Neural cell (in vitro differentiated cells): ENCODE results near the gene ABHD10. TPM values are rescaled to one million over a fixed set of nuclear protein-coding genes. Genes with fewer than 3 reads are reported as not detected.
"Not testable (repeated sequence)": the region's sequence is repeated elsewhere in the genome, so short reads cannot be mapped to it uniquely, and the experiment has no call there.

ENCODE experiments used
- H2AFZ ChIP-seq: fragments of 200-600, 300-800 bp; sonication (generic), shearing (Covaris generic); 2 replicates; pipeline ENCODE4 v1.6.0; 2014; ENCODE audit warnings: low read depth, mild to moderate bottlenecking, antibody characterized with exemption, low read length, moderate library complexity
- H3F3A ChIP-seq: fragments of 200-600 bp; shearing (Covaris generic); 2 replicates; pipeline ENCODE4 v1.6.1; 2016; ENCODE audit warnings: mild to moderate bottlenecking, moderate library complexity, mixed read lengths, antibody characterized with exemption, low read length; ENCODE audit not compliant: insufficient read depth, poor library complexity, severe bottlenecking
- H3K27ac ChIP-seq: fragments of 200-600, 300-800 bp; sonication (generic), shearing (Covaris generic); 2 replicates; pipeline ENCODE4 v1.5.1; 2014; ENCODE audit warnings: mild to moderate bottlenecking, low read length, moderate library complexity
- H3K27me3 ChIP-seq: fragments of 300-800, 200-600 bp; sonication (generic), shearing (Covaris generic); 2 replicates; pipeline ENCODE4 v1.6.0; 2014; ENCODE audit warnings: mild to moderate bottlenecking, low read depth, low read length, moderate library complexity; ENCODE audit not compliant: insufficient read depth
- H3K36me3 ChIP-seq: fragments of 300-800, 200-600 bp; sonication (generic), shearing (Covaris generic); 2 replicates; pipeline ENCODE4 v1.5.1; 2014; ENCODE audit warnings: mild to moderate bottlenecking, antibody characterized with exemption, low read length, moderate library complexity; ENCODE audit not compliant: insufficient read depth
- H3K4me2 ChIP-seq: fragments of 300-800, 200-600 bp; sonication (generic), shearing (Covaris generic); 2 replicates; pipeline ENCODE4 v1.6.0; 2014; ENCODE audit warnings: mild to moderate bottlenecking, low read length
- H3K4me3 ChIP-seq: fragments of 300-800, 200-600 bp; sonication (generic), shearing (Covaris generic); 2 replicates; pipeline ENCODE4 v1.5.1; 2014; ENCODE audit warnings: mild to moderate bottlenecking, low read length, moderate library complexity
- H3K79me2 ChIP-seq: fragments of 200-600 bp; shearing (Covaris generic); replicated peaks from 2 replicates; pipeline ENCODE4 v1.6.0; 2014; ENCODE audit warnings: mild to moderate bottlenecking, low read length, moderate library complexity; ENCODE audit not compliant: insufficient read depth
- H3K9ac ChIP-seq: fragments of 300-800, 200-600 bp; sonication (generic), shearing (Covaris generic); 2 replicates; pipeline ENCODE4 v1.6.1; 2016; ENCODE audit warnings: mild to moderate bottlenecking, low read length, mixed read lengths
- H3K9me2 ChIP-seq: fragments of 200-600 bp; shearing (Covaris generic); 2 replicates; pipeline ENCODE4 v1.6.1; 2016; ENCODE audit warnings: mild to moderate bottlenecking, low read length, mixed read lengths; ENCODE audit not compliant: insufficient read depth
- H3K9me3 ChIP-seq: fragments of 200-600, 300-800 bp; sonication (generic), shearing (Covaris generic); 2 replicates; pipeline ENCODE4 v1.6.1; 2016; ENCODE audit warnings: mild to moderate bottlenecking, mixed run types, low read length, moderate library complexity, mixed read lengths
- H4K20me1 ChIP-seq: fragments of 200-600 bp; shearing (Covaris generic); 2 replicates; pipeline ENCODE4 v1.6.1; 2016; ENCODE audit warnings: mild to moderate bottlenecking, mixed run types; ENCODE audit not compliant: insufficient read depth
- EP300 ChIP-seq: fragments of 450-650 bp; conservative IDR thresholded peaks from 2 replicates; pipeline ENCODE4 v1.6.1; 2014; ENCODE audit warnings: antibody characterized with exemption, mild to moderate bottlenecking, moderate library complexity; ENCODE audit not compliant: poor library complexity, severe bottlenecking
- EZH2 ChIP-seq: fragments of 200-600, 300-800 bp; shearing (Covaris generic), sonication (generic); IDR thresholded peaks from 2 replicates; pipeline ENCODE4 v1.6.1; 2014; ENCODE audit warnings: antibody characterized with exemption, low read length, borderline replicate concordance, mild to moderate bottlenecking; ENCODE audit not compliant: insufficient read depth, poor library complexity, severe bottlenecking
- MXI1 ChIP-seq: fragments of 450-650 bp; conservative IDR thresholded peaks from 2 replicates; pipeline ENCODE4 v1.6.1; 2014; ENCODE audit warnings: antibody characterized with exemption, mild to moderate bottlenecking; ENCODE audit not compliant: poor library complexity, severe bottlenecking
- POLR2AphosphoS5 ChIP-seq: IDR thresholded peaks from 2 replicates; pipeline ENCODE4 v1.6.1; 2012
- RAD21 ChIP-seq: fragments of 450-650 bp; conservative IDR thresholded peaks from 2 replicates; pipeline ENCODE4 v1.6.1; 2014; ENCODE audit warnings: antibody characterized with exemption, mild to moderate bottlenecking, moderate library complexity
- SMC3 ChIP-seq: fragments of 450-650 bp; conservative IDR thresholded peaks from 2 replicates; pipeline ENCODE4 v1.6.1; 2014; ENCODE audit warnings: antibody characterized with exemption, mild to moderate bottlenecking, moderate library complexity; ENCODE audit not compliant: poor library complexity
- TAF1 ChIP-seq: IDR thresholded peaks from 2 replicates; pipeline ENCODE4 v1.6.1; 2012; ENCODE audit warnings: low read depth
- polyA plus RNA-seq: library from polyadenylated mRNA; depleted of rRNA; stranded (reverse); fragments of >200 nt; gene quantifications from 2 replicates; pipeline ENCODE4 v1.2.3, GENCODE V29; 2014
- TF ChIP-seq, protein P1 (sequence below): fragments of 450-650 bp; IDR thresholded peaks from 2 replicates; pipeline ENCODE4 v1.5.1; 2014; ENCODE audit warnings: antibody characterized with exemption, mild to moderate bottlenecking, moderate library complexity; ENCODE audit not compliant: poor library complexity, severe bottlenecking
- TF ChIP-seq, protein P2 (sequence below): IDR thresholded peaks from 2 replicates; pipeline ENCODE4 v1.6.1; 2012; ENCODE audit warnings: borderline replicate concordance

Gene ABHD10
- polyA plus RNA-seq, 1 donor from 2014 or later: 84.7 TPM

DNA sequence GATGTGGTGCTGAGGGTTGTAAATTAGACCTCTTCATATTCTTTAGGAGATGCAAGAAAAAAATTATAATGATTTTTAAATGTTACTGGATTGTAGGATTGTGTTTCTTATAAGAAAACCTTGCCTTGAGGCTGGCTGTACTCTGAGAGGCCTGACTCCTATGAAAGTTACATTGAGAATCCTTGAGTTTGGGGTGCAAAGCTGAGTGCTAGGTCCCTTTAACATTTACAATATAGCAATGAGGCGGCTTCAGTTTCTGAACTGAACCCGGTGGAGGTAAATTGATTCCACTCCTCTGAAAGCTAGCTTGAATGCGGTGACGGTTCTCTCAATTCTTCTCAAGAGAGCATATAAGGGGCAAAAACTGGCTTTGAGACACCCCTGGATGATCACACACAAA lies 55.6 kb downstream of the ABHD10 start, which contains the start of gene TMPRSS7:
Gene TMPRSS7, plus strand, starts transcription at position 301 of the 400 bp plus-strand sequence. CDS start 110 bp downstream, outside the sequence.
- TF ChIP-seq POLR2AphosphoS5 (no peak), EP300 (no peak), TAF1 (no peak), MXI1 (no peak), EZH2 (no peak), SMC3 (no peak), RAD21 (no peak)
- TF ChIP-seq, protein P1, sequence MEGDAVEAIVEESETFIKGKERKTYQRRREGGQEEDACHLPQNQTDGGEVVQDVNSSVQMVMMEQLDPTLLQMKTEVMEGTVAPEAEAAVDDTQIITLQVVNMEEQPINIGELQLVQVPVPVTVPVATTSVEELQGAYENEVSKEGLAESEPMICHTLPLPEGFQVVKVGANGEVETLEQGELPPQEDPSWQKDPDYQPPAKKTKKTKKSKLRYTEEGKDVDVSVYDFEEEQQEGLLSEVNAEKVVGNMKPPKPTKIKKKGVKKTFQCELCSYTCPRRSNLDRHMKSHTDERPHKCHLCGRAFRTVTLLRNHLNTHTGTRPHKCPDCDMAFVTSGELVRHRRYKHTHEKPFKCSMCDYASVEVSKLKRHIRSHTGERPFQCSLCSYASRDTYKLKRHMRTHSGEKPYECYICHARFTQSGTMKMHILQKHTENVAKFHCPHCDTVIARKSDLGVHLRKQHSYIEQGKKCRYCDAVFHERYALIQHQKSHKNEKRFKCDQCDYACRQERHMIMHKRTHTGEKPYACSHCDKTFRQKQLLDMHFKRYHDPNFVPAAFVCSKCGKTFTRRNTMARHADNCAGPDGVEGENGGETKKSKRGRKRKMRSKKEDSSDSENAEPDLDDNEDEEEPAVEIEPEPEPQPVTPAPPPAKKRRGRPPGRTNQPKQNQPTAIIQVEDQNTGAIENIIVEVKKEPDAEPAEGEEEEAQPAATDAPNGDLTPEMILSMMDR: no peak
- TF ChIP-seq, protein P2, sequence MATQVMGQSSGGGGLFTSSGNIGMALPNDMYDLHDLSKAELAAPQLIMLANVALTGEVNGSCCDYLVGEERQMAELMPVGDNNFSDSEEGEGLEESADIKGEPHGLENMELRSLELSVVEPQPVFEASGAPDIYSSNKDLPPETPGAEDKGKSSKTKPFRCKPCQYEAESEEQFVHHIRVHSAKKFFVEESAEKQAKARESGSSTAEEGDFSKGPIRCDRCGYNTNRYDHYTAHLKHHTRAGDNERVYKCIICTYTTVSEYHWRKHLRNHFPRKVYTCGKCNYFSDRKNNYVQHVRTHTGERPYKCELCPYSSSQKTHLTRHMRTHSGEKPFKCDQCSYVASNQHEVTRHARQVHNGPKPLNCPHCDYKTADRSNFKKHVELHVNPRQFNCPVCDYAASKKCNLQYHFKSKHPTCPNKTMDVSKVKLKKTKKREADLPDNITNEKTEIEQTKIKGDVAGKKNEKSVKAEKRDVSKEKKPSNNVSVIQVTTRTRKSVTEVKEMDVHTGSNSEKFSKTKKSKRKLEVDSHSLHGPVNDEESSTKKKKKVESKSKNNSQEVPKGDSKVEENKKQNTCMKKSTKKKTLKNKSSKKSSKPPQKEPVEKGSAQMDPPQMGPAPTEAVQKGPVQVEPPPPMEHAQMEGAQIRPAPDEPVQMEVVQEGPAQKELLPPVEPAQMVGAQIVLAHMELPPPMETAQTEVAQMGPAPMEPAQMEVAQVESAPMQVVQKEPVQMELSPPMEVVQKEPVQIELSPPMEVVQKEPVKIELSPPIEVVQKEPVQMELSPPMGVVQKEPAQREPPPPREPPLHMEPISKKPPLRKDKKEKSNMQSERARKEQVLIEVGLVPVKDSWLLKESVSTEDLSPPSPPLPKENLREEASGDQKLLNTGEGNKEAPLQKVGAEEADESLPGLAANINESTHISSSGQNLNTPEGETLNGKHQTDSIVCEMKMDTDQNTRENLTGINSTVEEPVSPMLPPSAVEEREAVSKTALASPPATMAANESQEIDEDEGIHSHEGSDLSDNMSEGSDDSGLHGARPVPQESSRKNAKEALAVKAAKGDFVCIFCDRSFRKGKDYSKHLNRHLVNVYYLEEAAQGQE: no peak
- no peaks in the 10 kb centered on the region for H3F3A ChIP-seq
- no peaks in the 10 kb centered on the region for H3K27me3 ChIP-seq
- no peaks in the 10 kb centered on the region for H3K9me3 ChIP-seq
- H3K27ac ChIP-seq: no peak within 1 kb of the TSS
- H3K4me2 ChIP-seq: no peak within 1 kb of the TSS
- no peak within 1 kb of the TSS for H3K9ac ChIP-seq
- no peaks in the 10 kb centered on the region for H3K9me2 ChIP-seq
- no peaks in the 10 kb centered on the region for H4K20me1 ChIP-seq
- no peaks in the 10 kb centered on the region for H3K79me2 ChIP-seq
- H2AFZ ChIP-seq: no peak within 1 kb of the TSS
- H3K36me3 ChIP-seq: no peaks in the 10 kb centered on the region
- H3K4me3 ChIP-seq: no peak within 1 kb of the TSS

DNA sequence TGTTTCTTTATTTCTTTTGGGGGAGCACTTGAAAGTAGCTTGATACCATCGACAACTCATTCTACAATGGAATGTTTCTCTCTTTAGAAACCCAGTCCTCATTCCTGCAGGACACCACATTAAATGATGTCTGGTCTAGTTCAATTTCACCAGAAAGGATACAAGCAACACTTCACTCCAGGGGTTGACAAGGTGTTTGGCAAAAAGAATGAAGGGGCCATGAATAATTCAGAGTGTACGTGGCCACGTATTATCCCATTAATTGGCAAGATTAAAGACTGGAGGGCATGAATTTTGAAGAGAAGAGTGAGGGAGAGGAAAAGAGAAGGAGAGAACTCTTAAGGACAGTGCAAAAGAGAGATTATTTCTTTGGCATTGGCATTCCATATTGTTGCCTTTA lies 56.4 kb downstream of the ABHD10 start:
- H3K36me3 ChIP-seq: no peaks in the 10 kb centered on the region
- no peak for TF ChIP-seq MXI1
- TF ChIP-seq EZH2: no peak
- no peak for TF ChIP-seq SMC3
- no peak for TF ChIP-seq EP300
- TF ChIP-seq, protein P2: no peak
- H3K79me2 ChIP-seq: no peaks in the 10 kb centered on the region

DNA sequence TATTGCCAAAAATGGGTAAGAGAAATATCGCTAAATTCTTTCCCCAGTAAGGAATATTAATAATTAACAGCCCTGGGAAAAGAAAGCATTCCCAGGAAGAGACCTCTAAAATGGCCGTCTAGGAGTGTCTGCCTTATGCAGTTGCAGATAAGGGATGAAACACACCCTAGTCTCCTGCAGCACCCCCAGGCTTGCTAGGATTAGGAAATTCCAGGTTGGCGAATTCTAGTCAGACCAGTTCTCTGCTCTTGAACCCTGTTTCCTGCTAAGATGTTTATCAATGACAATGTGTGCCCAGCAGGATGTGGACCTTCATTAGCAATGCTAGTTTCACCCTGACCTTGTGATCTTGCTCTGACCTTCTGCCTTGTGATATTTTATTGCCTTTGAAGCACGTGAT lies 58.4 kb downstream of the ABHD10 start:
- not testable (repeated sequence) for H3K79me2 ChIP-seq, H3K4me2 ChIP-seq, H2AFZ ChIP-seq, H3K4me3 ChIP-seq, H3K27me3 ChIP-seq, H3K9ac ChIP-seq, H3K9me2 ChIP-seq, H3F3A ChIP-seq, H4K20me1 ChIP-seq, H3K36me3 ChIP-seq, H3K9me3 ChIP-seq, H3K27ac ChIP-seq

More for the DNA sequence above, 56.4 kb downstream of the ABHD10 start:
- H2AFZ ChIP-seq: no peak overlapping the region
- no peaks in the 10 kb centered on the region for H3F3A ChIP-seq
- H3K27me3 ChIP-seq: no peaks in the 10 kb centered on the region
- no peak overlapping the region for H3K27ac ChIP-seq
- H3K9ac ChIP-seq: no peak overlapping the region
- no peaks in the 10 kb centered on the region for H3K9me3 ChIP-seq
- no peak overlapping the region for H3K4me2 ChIP-seq
- no peaks in the 10 kb centered on the region for H4K20me1 ChIP-seq
- H3K4me3 ChIP-seq: no peak overlapping the region
- H3K9me2 ChIP-seq: no peaks in the 10 kb centered on the region
